Measurements from ENCODE around the gene TMEM218.

GRCh38 chr11:125112208-125112604 is 780 bp upstream of the TMEM218 start:
- TF ChIP-seq POLR2AphosphoS5 (IDR thresholded peaks at IDR 0.05) (no peak), POLR2A (IDR thresholded peaks at IDR 0.05) (no peak)
- TF ChIP-seq, protein P1, sequence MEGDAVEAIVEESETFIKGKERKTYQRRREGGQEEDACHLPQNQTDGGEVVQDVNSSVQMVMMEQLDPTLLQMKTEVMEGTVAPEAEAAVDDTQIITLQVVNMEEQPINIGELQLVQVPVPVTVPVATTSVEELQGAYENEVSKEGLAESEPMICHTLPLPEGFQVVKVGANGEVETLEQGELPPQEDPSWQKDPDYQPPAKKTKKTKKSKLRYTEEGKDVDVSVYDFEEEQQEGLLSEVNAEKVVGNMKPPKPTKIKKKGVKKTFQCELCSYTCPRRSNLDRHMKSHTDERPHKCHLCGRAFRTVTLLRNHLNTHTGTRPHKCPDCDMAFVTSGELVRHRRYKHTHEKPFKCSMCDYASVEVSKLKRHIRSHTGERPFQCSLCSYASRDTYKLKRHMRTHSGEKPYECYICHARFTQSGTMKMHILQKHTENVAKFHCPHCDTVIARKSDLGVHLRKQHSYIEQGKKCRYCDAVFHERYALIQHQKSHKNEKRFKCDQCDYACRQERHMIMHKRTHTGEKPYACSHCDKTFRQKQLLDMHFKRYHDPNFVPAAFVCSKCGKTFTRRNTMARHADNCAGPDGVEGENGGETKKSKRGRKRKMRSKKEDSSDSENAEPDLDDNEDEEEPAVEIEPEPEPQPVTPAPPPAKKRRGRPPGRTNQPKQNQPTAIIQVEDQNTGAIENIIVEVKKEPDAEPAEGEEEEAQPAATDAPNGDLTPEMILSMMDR (IDR thresholded peaks at IDR 0.05) = no peak

All from suprapubic skin (tissue), 4 donors.